Transverse colon (tissue), 4 donors: ENCODE data around the gene MATN3. TPM values are rescaled to one million over a fixed set of nuclear protein-coding genes. Genes with fewer than 3 reads are reported as not detected.

Experiments
- DNase-seq: peaks from one replicate; pipeline ENCODE4 v3.0.0-alpha.2; 2019
- H3K27ac ChIP-seq, 4 donors: fragments of 200-600 bp; sonication (generic); 2 replicates each; pipeline ENCODE4 v1.5.1; 2016 to 2018; ENCODE audit warnings: inconsistent platforms in 4 of 4
- H3K27me3 ChIP-seq: fragments of 200-600 bp; sonication (generic); 2 replicates; pipeline ENCODE4 v1.5.1; 2017; ENCODE audit warnings: inconsistent platforms
- H3K36me3 ChIP-seq, 4 donors: fragments of 200-600 bp; sonication (generic); 2 replicates each; pipeline ENCODE4 v1.5.1; 2017 to 2019; ENCODE audit warnings: inconsistent platforms in 4 of 4
- H3K4me1 ChIP-seq, 4 donors: fragments of 200-600 bp; sonication (generic); 2 replicates each; pipeline ENCODE4 v1.5.1; 2017 to 2020; ENCODE audit warnings: inconsistent platforms in 4 of 4
- H3K4me3 ChIP-seq, 4 donors: fragments of 200-600 bp; sonication (generic); 1 replicate in 1 of 4; 2 replicates in 3 of 4; pipeline versions ENCODE4 v1.5.1 to v1.6.1; 2017 to 2019; ENCODE audit warnings: inconsistent platforms in 4 of 4
- H3K9me3 ChIP-seq, 2 donors: fragments of 200-600 bp; sonication (generic); 2 replicates each; pipeline ENCODE4 v1.5.1; 2017 to 2019; ENCODE audit warnings: inconsistent platforms in 2 of 2
- CTCF ChIP-seq, 5 experiments: fragments of 200-600 bp in 3 of 5; fragments of 450-650 bp in 2 of 5; sonication (generic) in 3 of 5; IDR thresholded peaks; 1 replicate in 2 of 5; 2 replicates in 3 of 5; pipeline ENCODE4 v1.5.1; 2016 to 2017; ENCODE audit warnings: antibody characterized with exemption in 5 of 5, inconsistent platforms in 3 of 5, mild to moderate bottlenecking in 2 of 5, moderate library complexity in 1 of 5
- EP300 ChIP-seq: sonication (generic); formaldehyde crosslinking; IDR thresholded peaks from one replicate; pipeline ENCODE4 v1.6.1; 2017; ENCODE audit warnings: antibody characterized with exemption, low read depth
- POLR2A ChIP-seq: fragments of 450-650 bp; IDR thresholded peaks from one replicate; pipeline ENCODE4 v1.6.1; 2016; ENCODE audit warnings: antibody characterized with exemption, mild to moderate bottlenecking, moderate library complexity
- POLR2AphosphoS5 ChIP-seq, 3 donors: sonication (generic); formaldehyde crosslinking; IDR thresholded peaks; one replicate each; pipeline ENCODE4 v1.6.1; 2016; ENCODE audit warnings: antibody characterized with exemption in 3 of 3
- in situ Hi-C, 4 donors: fragments of 200-750 bp; cut with MboI; loops; one replicate each; pipeline versions ENCODE4 v1.15.0 to v1.15.1; 2017; ENCODE audit warnings: low sequenced_read_pairs in 3 of 4, low pct_ligation_motif_present in 1 of 4, low pct_unique_long_range_greater_than_20kb in 1 of 4
- intact Hi-C: fragments of 100-400 bp; cut with DNase I; formaldehyde crosslinking; loops from one replicate; pipeline ENCODE4 v1.15.1; 2023; ENCODE audit warnings: low total_unique reads
- total RNA-seq, 4 donors: library from RNA; depleted of rRNA; stranded (reverse); fragments of >200 nt; gene quantifications; one replicate each; pipeline ENCODE4 v1.1.0, GENCODE V29; 2016

The MATN3 gene
- total RNA-seq, 4 donors from 2014 or later: 0.16 to 0.27 TPM; not detected in 2

DNA sequence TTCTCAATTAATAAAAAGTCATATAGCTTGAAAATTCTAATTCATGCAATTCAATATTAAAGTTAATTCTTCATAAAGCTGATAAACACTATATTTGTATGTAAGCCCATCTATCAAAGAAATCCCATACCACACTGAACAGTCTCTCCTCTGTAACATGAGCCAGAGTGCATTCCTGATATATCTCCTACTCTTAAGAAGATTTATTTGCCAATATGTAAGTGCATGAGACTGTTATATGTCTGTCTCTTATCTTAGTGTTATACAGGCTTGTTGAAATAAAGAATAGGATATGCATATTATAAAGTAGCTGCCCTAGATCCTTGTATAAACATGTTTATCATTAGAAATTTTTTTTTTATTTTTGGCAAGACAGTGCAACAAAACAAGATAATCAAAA is 70.3 kb downstream of the MATN3 start:
- no peaks in the 10 kb centered on the region for H3K9me3 ChIP-seq
- in situ Hi-C loops: no loop called here

More for the DNA sequence above, 70.3 kb downstream of the MATN3 start:
- intact Hi-C loops: no loop called here
- H3K4me1 ChIP-seq: no peaks in the 10 kb centered on the region
- no peaks in the 10 kb centered on the region for H3K27me3 ChIP-seq
- no peak for TF ChIP-seq EP300
- no peak for TF ChIP-seq CTCF (IDR thresholded peaks at IDR 0.05)
- TF ChIP-seq POLR2AphosphoS5 (IDR thresholded peaks at IDR 0.05): no peak
- TF ChIP-seq POLR2A: no peak
- peaks cover 0 to 9% (median 3%) of the 10 kb centered on the region in 4 donors for H3K36me3 ChIP-seq
- H3K27ac ChIP-seq: no peak overlapping the region
- no peak for DNase-seq
- no peak overlapping the region for H3K4me3 ChIP-seq

Other genes starting within 250 kb of the MATN3 start
- 10 to 100 TPM in 2 of 4 donors, 1 to 10 TPM in 2; 3.0 to 23.3 (median 9.9) TPM for gene TTC32, start 110.7 kb downstream of the MATN3 start, total RNA-seq
- 1 to 10 TPM in 3 of 4 donors, under 1 TPM in 1; 0.37 to 4.8 (median 2.0) TPM for gene WDR35, start 22.6 kb downstream of the MATN3 start, total RNA-seq
- gene LAPTM4A, start 39.0 kb upstream of the MATN3 start, total RNA-seq: 100 to 1,000 TPM in 2 of 4 donors, 10 to 100 TPM in 2; 19.3 to 122 (median 75.3) TPM
- gene SDC1, start 212.5 kb upstream of the MATN3 start, total RNA-seq: 100 to 1,000 TPM; 103 to 192 (median 127) TPM